Ascending aorta (tissue), 2 donors: ENCODE results near the gene OPRM1. TPM values are rescaled to one million over a fixed set of nuclear protein-coding genes. Genes with fewer than 3 reads are reported as not detected.

Source experiments
- DNase-seq, 2 donors: peaks; one replicate each; pipeline ENCODE4 v3.0.0-alpha.2; 2019; ENCODE audit warnings: low spot score in 2 of 2
- H3K27ac ChIP-seq, 2 donors: fragments of 200-600 bp; sonication (generic); one replicate each; pipeline ENCODE4 v1.5.1; 2016 to 2017; ENCODE audit warnings: mild to moderate bottlenecking in 1 of 2
- H3K27me3 ChIP-seq: fragments of 200-600 bp; sonication (generic); one replicate; pipeline ENCODE4 v1.5.1; 2017
- H3K36me3 ChIP-seq, 2 donors: fragments of 200-600 bp; sonication (generic); one replicate each; pipeline ENCODE4 v1.5.1; 2016
- H3K4me1 ChIP-seq, 2 donors: fragments of 200-600 bp; sonication (generic); one replicate each; pipeline ENCODE4 v1.5.1; 2016 to 2017; ENCODE audit warnings: mild to moderate bottlenecking in 1 of 2
- H3K4me3 ChIP-seq, 2 donors: fragments of 200-600 bp; sonication (generic); one replicate each; pipeline ENCODE4 v1.5.1; 2016 to 2017; ENCODE audit warnings: mild to moderate bottlenecking in 1 of 2
- H3K9me3 ChIP-seq, 2 donors: fragments of 200-600 bp; sonication (generic); one replicate each; pipeline ENCODE4 v1.5.1; 2016
- intact Hi-C: fragments of 100-400 bp; cut with DNase I; formaldehyde crosslinking; loops from one replicate; pipeline ENCODE4 v1.15.1; 2023
- total RNA-seq: library from RNA; depleted of rRNA; stranded (reverse); fragments of >200 nt; gene quantifications from one replicate; pipeline ENCODE4 v1.1.0, GENCODE V29; 2016
- TF ChIP-seq, protein P1 (sequence below), 3 experiments: fragments of 200-600 bp in 2 of 3; fragments of 450-650 bp in 1 of 3; sonication (generic) in 2 of 3; IDR thresholded peaks; one replicate each; pipeline ENCODE4 v1.5.1; 2016 to 2019; ENCODE audit warnings: antibody characterized with exemption in 3 of 3, mild to moderate bottlenecking in 1 of 3, moderate library complexity in 1 of 3

The OPRM1 gene
- total RNA-seq, result not detected

DNA sequence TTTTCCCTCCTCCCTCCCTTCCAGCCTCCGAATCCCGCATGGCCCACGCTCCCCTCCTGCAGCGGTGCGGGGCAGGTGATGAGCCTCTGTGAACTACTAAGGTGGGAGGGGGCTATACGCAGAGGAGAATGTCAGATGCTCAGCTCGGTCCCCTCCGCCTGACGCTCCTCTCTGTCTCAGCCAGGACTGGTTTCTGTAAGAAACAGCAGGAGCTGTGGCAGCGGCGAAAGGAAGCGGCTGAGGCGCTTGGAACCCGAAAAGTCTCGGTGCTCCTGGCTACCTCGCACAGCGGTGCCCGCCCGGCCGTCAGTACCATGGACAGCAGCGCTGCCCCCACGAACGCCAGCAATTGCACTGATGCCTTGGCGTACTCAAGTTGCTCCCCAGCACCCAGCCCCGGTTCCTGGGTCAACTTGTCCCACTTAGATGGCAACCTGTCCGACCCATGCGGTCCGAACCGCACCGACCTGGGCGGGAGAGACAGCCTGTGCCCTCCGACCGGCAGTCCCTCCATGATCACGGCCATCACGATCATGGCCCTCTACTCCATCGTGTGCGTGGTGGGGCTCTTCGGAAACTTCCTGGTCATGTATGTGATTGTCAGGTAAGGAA, at the start of gene OPRM1:
Gene OPRM1, plus strand, starts transcription at position 10 of the 612 bp plus-strand sequence. Its CDS starts 305 bp downstream, at position 315.
- H3K27ac ChIP-seq, result no peak within 1 kb of the TSS
- H3K9me3 ChIP-seq, result no peaks in the 10 kb centered on the region
- no peaks in the 10 kb centered on the region for H3K27me3 ChIP-seq
- no peaks in the 10 kb centered on the region for H3K4me1 ChIP-seq
- no peak within 1 kb of the TSS for H3K4me3 ChIP-seq
- TF ChIP-seq, protein P1, sequence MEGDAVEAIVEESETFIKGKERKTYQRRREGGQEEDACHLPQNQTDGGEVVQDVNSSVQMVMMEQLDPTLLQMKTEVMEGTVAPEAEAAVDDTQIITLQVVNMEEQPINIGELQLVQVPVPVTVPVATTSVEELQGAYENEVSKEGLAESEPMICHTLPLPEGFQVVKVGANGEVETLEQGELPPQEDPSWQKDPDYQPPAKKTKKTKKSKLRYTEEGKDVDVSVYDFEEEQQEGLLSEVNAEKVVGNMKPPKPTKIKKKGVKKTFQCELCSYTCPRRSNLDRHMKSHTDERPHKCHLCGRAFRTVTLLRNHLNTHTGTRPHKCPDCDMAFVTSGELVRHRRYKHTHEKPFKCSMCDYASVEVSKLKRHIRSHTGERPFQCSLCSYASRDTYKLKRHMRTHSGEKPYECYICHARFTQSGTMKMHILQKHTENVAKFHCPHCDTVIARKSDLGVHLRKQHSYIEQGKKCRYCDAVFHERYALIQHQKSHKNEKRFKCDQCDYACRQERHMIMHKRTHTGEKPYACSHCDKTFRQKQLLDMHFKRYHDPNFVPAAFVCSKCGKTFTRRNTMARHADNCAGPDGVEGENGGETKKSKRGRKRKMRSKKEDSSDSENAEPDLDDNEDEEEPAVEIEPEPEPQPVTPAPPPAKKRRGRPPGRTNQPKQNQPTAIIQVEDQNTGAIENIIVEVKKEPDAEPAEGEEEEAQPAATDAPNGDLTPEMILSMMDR (IDR thresholded peaks at IDR 0.05), result no peak
- no peak for DNase-seq
- intact Hi-C loops, result no loop called here
- no peaks in the 10 kb centered on the region for H3K36me3 ChIP-seq

DNA sequence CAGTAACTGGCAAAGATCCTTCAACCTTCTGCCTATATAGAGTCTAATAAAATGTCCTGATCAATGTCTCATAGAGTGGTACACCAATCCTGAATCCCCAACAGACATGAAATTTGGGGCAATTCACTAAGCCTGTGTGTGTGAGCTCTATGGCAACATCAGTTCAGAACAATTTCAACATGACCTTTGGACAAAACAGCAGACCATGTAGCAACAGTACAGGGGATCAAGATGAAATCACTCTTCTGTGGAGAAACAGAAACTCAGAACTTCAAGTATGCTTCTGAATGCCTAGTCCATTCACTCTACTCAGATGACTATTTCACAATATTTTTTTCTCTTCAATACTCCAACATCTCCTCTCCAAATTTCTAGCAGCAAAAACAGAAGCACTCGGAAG, 49.1 kb upstream of the OPRM1 start:
- Histone ChIP-seq H3K9me3 (no peaks in the 10 kb centered on the region), H3K4me1 (no peaks in the 10 kb centered on the region), H3K36me3 (no peaks in the 10 kb centered on the region), H3K4me3 (no peak overlapping the region), H3K27me3 (no peaks in the 10 kb centered on the region), H3K27ac (no peak overlapping the region)
- no peak for DNase-seq
- intact Hi-C loops, result no loop called here
- TF ChIP-seq, protein P1 (IDR thresholded peaks at IDR 0.05), result no peak

DNA sequence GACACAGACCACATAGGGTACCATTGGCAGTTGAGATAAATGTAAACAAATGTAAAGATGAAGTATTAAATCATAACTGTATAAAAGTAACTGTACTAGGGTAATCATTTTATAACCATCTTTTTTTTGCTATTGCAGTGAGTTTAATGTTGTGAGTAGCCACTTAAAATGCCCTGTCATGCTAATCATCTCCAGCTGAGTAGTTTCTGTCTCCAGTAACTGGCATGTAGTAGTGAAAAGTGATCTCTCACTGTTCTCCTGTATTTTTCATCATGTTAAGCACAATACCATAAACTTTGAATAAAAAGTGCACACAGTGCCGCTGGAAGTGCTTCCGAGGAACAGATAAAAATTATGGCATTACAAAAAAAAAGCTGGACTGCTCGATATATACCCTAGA, 45.0 kb upstream of the OPRM1 start:
- Histone ChIP-seq H3K36me3 (no peaks in the 10 kb centered on the region), H3K27me3 (no peaks in the 10 kb centered on the region), H3K4me1 (no peaks in the 10 kb centered on the region), H3K4me3 (no peak overlapping the region), H3K9me3 (no peaks in the 10 kb centered on the region), H3K27ac (no peak overlapping the region)
- DNase-seq, result no peak
- intact Hi-C loops, result no loop called here
- TF ChIP-seq, protein P1 (IDR thresholded peaks at IDR 0.05), result no peak

DNA sequence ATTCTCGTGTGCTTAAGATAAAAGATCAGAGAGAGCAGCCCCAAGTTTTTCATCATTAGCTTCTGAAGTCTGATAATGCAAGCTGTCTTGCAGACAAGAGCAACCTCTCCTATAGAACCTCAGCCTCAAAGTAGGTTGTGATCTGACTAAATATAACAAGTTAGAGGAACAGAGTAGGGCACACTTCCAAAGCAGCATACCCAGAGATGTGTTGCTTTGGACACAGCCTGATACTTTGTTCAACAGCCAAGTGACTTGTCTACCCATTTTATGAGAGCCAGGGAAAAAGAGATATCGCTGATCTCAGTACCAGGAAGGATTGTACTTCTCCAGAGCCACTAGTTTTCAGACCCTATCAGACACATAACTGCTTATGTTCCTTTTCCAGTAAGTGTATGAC, 44.2 kb upstream of the OPRM1 start:
- Histone ChIP-seq H3K9me3 (no peaks in the 10 kb centered on the region), H3K4me1 (no peaks in the 10 kb centered on the region), H3K27me3 (no peaks in the 10 kb centered on the region), H3K4me3 (no peak overlapping the region), H3K27ac (no peak overlapping the region), H3K36me3 (no peaks in the 10 kb centered on the region)
- TF ChIP-seq, protein P1 (IDR thresholded peaks at IDR 0.05), result no peak
- intact Hi-C loops, result no loop called here
- no peak for DNase-seq

DNA sequence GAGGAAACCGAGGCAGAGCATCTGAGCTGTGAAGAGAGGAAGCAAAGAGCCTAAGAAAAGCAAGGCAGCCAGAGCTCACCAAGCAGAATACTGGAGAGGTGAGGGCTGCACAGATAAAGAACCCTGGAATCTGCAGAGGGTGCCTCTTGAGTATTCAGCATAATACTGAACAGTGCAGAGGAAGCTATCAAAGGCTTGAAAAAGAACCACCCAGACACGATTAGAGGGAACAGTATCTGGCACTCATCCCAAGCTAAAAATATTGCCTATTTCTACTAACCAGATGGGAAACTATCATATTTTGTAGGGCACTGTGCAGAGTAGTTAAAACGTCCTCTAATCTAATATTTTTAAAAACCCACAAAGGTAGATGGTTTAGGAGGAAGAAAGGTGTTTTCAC, 41.8 kb upstream of the OPRM1 start:
- TF ChIP-seq, protein P1 (IDR thresholded peaks at IDR 0.05), result no peak
- Histone ChIP-seq H3K4me3 (no peak overlapping the region), H3K4me1 (no peaks in the 10 kb centered on the region), H3K9me3 (no peaks in the 10 kb centered on the region), H3K27ac (no peak overlapping the region), H3K36me3 (no peaks in the 10 kb centered on the region), H3K27me3 (no peaks in the 10 kb centered on the region)
- intact Hi-C loops, result no loop called here
- no peak for DNase-seq
